Tibial nerve (tissue), 3 donors: ENCODE results near the gene GSTA4.

Experiments
- CTCF ChIP-seq, 5 experiments: fragments of 200-600 bp in 3 of 5; fragments of 450-650 bp in 2 of 5; sonication (generic) in 3 of 5; IDR thresholded peaks; one replicate each; pipeline ENCODE4 v1.5.1; 2016 to 2019; ENCODE audit warnings: antibody characterized with exemption in 5 of 5, mild to moderate bottlenecking in 3 of 5, moderate library complexity in 2 of 5
- POLR2A ChIP-seq, 2 donors: fragments of 450-650 bp; IDR thresholded peaks; one replicate each; pipeline ENCODE4 v1.6.1; 2017; ENCODE audit warnings: antibody characterized with exemption in 2 of 2, mild to moderate bottlenecking in 2 of 2, moderate library complexity in 2 of 2

- no peak for TF ChIP-seq CTCF (IDR thresholded peaks at IDR 0.05)
- no peak for TF ChIP-seq POLR2A (IDR thresholded peaks at IDR 0.05)
Measured at GRCh38 chr6:53010504-53010903, 15.4 kb upstream of the GSTA4 start.
